Uterus (tissue), 2 donors: ENCODE data around the gene GALNT15.

Experiments
- POLR2A ChIP-seq, 2 donors: fragments of 450-650 bp; IDR thresholded peaks; one replicate each; pipeline ENCODE4 v1.6.1; 2016; ENCODE audit warnings: antibody characterized with exemption in 2 of 2, mild to moderate bottlenecking in 1 of 2, moderate library complexity in 1 of 2
- TF ChIP-seq, protein P1 (sequence below), 4 experiments: fragments of 200-600 bp in 2 of 4; fragments of 450-650 bp in 2 of 4; sonication (generic) in 2 of 4; IDR thresholded peaks; one replicate each; pipeline ENCODE4 v1.5.1; 2016 to 2019; ENCODE audit warnings: antibody characterized with exemption in 4 of 4, mild to moderate bottlenecking in 2 of 4, moderate library complexity in 1 of 4

DNA sequence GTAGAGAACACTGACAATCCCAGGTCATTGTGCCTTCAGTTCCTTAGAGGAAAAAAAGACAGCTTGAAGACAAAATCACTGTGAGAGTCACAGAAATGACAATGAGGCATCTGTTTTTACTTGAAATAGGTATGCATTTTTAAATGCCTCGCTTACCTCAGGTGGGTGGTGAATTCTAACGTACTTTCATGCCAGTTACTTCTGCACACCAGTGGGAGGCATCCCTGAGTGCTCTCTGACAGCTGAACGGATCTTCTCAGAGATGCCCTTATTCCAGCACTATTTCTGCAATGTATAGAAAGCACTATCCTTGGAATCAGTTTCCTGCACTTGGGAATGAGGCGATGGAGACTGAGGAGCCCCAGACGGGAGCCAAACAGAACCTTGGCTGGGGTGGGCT lies 74.1 kb downstream of the GALNT15 start:
- TF ChIP-seq, protein P1, sequence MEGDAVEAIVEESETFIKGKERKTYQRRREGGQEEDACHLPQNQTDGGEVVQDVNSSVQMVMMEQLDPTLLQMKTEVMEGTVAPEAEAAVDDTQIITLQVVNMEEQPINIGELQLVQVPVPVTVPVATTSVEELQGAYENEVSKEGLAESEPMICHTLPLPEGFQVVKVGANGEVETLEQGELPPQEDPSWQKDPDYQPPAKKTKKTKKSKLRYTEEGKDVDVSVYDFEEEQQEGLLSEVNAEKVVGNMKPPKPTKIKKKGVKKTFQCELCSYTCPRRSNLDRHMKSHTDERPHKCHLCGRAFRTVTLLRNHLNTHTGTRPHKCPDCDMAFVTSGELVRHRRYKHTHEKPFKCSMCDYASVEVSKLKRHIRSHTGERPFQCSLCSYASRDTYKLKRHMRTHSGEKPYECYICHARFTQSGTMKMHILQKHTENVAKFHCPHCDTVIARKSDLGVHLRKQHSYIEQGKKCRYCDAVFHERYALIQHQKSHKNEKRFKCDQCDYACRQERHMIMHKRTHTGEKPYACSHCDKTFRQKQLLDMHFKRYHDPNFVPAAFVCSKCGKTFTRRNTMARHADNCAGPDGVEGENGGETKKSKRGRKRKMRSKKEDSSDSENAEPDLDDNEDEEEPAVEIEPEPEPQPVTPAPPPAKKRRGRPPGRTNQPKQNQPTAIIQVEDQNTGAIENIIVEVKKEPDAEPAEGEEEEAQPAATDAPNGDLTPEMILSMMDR (IDR thresholded peaks at IDR 0.05) = no peak
- no peak for TF ChIP-seq POLR2A (IDR thresholded peaks at IDR 0.05)
